VCaP (cell line): ENCODE measurements around the gene KCNJ9.

ENCODE experiments used
- H3K27ac ChIP-seq: fragments of 450-650 bp; 2 replicates; pipeline ENCODE4 v1.5.1; 2017
- TF ChIP-seq, protein P1 (sequence below): fragments of 450-650 bp; conservative IDR thresholded peaks from 2 replicates; pipeline ENCODE4 v1.5.1; 2017; ENCODE audit warnings: mild to moderate bottlenecking, moderate library complexity

Gene KCNJ9

GRCh38 chr1:160127865-160128523, 46.7 kb downstream of the KCNJ9 start:
- H3K27ac ChIP-seq, result no peak overlapping the region
- TF ChIP-seq, protein P1, sequence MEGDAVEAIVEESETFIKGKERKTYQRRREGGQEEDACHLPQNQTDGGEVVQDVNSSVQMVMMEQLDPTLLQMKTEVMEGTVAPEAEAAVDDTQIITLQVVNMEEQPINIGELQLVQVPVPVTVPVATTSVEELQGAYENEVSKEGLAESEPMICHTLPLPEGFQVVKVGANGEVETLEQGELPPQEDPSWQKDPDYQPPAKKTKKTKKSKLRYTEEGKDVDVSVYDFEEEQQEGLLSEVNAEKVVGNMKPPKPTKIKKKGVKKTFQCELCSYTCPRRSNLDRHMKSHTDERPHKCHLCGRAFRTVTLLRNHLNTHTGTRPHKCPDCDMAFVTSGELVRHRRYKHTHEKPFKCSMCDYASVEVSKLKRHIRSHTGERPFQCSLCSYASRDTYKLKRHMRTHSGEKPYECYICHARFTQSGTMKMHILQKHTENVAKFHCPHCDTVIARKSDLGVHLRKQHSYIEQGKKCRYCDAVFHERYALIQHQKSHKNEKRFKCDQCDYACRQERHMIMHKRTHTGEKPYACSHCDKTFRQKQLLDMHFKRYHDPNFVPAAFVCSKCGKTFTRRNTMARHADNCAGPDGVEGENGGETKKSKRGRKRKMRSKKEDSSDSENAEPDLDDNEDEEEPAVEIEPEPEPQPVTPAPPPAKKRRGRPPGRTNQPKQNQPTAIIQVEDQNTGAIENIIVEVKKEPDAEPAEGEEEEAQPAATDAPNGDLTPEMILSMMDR, result no peak

DNA sequence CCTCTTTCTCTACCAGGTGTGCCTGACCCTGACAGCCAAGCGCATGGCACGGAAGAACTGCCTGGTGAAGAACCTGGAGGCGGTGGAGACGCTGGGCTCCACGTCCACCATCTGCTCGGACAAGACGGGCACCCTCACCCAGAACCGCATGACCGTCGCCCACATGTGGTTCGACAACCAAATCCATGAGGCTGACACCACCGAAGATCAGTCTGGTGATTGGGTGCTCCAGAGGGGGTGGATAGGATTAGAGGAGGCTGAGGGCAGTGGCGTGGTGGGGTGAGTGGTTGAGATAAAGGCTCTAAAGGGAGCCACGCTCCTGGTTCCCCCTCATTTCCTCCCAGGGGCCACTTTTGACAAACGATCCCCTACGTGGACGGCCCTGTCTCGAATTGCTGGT, 47.3 kb downstream of the KCNJ9 start:
- TF ChIP-seq, protein P1, result no peak

DNA sequence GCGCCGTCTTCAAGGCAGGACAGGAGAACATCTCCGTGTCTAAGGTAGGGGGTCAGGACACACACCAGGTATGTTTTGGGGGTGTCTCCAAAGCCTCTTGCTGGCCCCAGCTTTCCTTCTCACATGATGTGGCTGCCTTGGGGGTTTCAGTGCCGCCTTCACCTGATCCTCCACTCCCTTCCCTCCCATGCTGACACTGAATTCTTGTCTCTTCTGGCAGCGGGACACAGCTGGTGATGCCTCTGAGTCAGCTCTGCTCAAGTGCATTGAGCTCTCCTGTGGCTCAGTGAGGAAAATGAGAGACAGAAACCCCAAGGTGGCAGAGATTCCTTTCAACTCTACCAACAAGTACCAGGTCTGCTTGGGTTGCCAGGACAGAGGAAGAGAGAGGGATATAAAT, 47.7 kb downstream of the KCNJ9 start:
- TF ChIP-seq, protein P1, result no peak
- no peak overlapping the region for H3K27ac ChIP-seq

More for the DNA sequence above, 47.3 kb downstream of the KCNJ9 start:
- H3K27ac ChIP-seq, result no peak overlapping the region

DNA sequence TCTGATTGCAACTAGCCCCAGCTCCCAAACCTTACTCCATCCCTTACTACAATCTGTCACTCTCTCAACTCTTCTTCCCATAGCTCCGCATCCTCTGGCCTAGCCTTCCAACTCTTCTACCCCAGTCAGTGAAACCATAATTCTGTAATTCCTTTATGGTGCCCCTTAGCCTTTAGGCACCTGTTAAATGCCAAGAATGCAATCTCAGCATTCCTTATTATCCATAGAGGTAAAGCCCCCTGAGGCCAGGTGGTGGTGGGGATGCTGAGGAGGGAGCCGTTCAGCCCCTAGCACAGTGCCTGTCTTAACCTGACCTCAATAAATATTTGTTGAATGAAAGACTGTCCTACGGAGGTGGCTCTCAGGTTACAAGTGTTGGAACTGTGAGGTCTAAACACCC, 48.2 kb downstream of the KCNJ9 start:
- TF ChIP-seq, protein P1, result no peak
- no peak overlapping the region for H3K27ac ChIP-seq

GRCh38 chr1:160129966-160130365, 48.6 kb downstream of the KCNJ9 start:
- TF ChIP-seq, protein P1, result no peak
- H3K27ac ChIP-seq, result no peak overlapping the region

- TF ChIP-seq, protein P1, result no peak
These were observed 49.1 kb downstream of the KCNJ9 start for GRCh38 chr1:160130486-160130885.

GRCh38 chr1:160130939-160131338, 49.6 kb downstream of the KCNJ9 start:
- no peak overlapping the region for H3K27ac ChIP-seq
- TF ChIP-seq, protein P1, result no peak

More at GRCh38 chr1:160130486-160130885, 49.1 kb downstream of the KCNJ9 start:
- H3K27ac ChIP-seq, result no peak overlapping the region
